DLD1 (cell line): ENCODE data around the gene PINLYP.
"Not testable (repeated sequence)": the region's sequence is repeated elsewhere in the genome, so short reads cannot be mapped to it uniquely, and the experiment has no call there.

Experiments used
- in situ Hi-C: cut with HindIII; loops from 2 replicates; pipeline ENCODE4 v1.10.0; 2017; ENCODE audit warnings: low sequenced_read_pairs

The PINLYP gene

DNA sequence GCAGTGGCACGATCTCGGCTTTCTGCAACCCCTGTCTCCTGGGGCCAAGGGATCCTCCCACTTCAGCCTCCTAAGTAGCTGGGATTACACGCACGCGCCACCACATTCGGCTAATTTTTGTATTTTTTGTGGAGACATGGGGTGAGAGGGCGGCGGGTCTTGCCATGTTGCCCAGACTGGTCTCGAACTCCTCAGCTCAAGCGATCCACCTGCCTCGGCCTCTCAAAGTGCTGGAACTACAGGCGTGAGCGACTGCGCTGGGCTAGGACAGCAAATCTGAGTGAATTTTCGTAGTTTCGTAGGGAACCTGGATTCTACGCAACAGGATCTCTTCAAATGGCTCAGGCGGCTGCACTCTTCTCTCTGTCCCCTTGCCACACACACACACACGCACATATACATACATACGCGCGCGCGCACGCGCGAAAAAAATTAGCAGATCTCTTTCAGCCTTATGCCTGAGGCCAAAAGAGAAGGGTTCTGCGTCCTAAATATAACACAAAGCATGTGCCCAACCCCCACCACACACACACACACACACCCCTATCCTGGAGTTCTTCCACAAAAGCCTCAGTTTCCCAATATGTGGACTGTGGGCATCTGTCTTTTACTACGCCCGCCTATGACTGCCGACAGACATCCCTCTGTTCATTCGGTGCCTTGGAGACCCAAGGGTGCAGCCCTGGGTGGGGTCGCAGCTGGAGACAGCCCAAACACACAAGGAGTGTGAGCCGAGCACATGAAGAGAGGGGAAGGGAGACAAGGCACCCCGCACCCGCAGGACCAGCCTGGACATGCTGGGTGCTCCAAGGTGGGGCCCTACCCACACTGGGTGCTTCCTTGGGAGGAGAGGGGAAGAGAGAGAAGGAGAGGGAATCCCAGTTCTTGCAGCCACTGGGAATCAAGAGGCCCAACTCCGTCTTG, 616 bp downstream of the PINLYP start:
- in situ Hi-C loops, result no loop called here

DNA sequence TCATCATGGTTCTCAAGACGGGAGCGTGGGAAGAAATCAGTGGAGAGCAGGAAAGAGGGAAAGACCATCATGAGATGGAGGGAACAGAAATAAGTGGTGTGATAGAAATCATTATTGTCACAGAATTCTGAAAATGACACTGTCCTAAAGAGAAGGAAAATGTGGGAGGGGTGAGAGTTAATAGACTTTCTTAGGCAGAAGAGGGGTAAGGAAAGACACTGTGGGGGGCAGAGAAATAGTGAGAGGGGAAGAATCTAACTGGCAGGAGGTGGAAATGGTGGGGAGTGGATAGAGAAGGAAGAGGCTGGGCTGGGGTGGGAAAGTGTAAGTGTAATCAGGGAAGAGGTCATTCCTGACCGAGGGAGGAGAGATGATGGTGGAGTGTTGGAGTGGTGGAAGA, 3.2 kb downstream of the PINLYP start:
- in situ Hi-C loops, result no loop called here

DNA sequence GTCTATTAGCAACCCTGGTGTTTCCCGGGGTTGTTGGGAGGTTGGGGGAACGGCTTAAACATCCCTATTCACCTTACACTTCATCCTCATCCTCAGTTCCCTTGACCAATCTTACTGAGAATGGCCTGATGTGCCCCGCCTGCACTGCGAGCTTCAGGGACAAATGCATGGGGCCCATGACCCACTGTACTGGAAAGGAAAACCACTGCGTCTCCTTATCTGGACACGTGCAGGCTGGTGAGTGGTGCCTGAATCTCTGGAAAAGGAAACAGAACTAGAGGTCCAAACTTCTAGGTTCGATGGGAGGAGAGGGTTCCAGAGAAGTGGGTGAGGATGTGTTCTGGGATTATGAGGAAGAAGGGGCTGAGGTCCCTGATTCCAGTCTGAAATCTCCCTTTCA, 5.9 kb downstream of the PINLYP start:
- in situ Hi-C loops, result no loop called here

DNA sequence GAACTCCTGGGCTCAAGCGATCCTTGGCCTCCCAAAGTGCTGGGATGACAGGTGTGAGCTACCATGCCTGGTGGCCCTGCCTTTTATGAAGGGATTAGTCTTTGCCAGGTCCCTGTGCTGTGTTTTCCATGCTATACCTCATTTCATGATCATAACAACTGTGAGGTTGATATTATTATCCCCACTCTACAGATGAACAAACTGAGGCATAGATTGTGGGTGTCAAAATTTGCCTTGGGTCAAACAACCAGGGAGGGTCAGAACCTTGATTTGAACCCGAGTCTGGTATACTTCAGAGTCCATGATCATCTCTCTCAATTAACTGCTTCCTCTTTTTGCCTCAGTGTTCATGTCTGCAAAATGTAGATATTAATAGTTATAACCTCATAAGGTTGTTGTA, 6.9 kb downstream of the PINLYP start:
- in situ Hi-C loops, result no loop called here

DNA sequence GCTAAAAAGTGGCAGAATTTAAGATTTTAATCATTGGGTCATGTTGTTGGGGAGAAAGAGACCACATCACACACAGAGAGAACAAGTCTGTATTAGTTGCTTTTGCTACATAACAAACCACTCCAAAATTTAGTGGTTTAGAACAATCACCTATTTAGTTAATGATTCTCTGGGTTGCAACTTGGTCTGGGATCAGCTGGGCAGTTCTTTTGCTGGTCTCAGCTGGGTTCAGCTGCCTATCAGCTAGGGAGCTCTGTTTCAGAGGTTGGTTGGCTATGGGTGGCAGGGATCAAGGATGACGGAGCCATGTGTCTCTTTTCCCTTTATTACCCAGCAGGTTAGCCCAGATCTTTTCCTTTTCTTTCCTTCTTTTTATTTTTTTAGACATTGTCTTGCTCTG, 8.9 kb downstream of the PINLYP start:
- in situ Hi-C loops, result no loop called here

DNA sequence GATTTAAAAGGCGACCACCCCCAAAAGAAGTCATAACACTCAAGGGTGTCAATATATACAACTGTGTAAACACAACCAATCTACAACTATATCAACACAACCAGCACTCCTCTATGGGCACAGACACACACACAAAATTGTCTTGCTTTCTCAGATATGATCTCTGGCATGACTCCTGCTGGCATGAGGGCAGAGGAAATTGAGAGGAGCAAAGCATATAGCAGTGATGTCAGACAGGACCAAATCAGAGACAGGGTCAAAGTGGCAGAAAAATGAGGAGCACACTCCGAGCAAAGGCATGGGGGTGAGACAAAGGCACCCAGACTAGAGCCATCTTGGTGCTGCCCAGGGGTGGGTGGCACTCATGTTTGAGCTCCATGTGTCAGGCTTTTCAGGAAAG, 10.7 kb downstream of the PINLYP start:
- in situ Hi-C loops, result no loop called here

DNA sequence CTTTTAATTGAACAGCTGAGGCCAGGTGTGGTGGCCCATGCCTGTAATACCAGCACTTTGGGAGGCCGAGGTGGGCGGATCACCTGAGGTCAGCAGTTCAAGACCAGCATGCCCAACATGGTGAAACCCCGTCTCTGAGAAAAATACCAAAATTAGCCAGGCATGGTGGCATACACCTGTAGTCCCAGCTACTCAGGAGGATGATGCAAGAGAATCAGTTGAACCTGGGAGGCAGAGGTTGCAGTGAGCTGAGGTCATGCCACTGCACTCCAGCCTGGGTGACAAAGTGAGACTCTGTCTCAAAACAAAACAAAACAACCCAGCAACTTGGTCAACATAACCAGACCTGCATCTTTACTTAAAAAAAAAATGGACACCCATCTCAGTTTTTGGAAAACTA, 11.4 kb downstream of the PINLYP start:
- in situ Hi-C loops, result not testable (repeated sequence)

DNA sequence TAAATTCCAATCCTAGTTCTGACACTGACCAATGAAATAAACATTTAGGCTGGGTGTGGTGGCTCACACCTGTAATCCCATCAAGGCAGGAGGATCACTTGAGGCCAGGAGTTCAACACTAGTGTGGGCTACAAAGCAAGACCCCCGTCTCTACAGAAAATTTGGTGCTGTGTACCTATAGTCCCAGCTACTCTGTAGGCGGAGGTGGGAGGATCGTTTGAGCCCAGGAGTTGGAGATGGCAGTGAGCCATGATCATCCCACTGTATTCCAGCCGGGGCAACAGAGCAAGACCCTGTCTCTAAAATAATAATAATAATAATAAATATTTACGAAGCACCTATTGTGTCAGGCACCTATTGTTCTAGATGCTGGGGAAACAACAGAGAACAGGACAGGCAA, 13.7 kb downstream of the PINLYP start:
- in situ Hi-C loops, result no loop called here

DNA sequence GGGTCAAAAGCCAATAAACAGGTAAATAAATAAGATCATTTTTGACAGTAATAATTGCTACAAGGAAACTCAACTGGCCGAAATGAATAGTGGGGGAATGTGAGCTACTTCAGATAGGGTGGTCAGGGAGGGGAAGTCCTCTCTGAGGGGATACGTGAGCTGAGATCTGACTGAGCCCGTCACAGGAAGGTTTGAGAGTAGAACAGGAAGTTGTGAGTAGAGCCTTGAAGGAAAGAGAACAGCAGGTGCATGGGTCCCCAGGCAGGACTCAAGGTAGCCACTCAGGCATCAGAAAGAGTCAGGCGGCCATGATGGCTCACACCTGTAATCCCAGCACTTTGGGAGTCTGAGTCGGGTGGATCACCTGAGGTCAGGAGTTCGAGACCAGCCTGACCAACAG, 14.1 kb downstream of the PINLYP start:
- in situ Hi-C loops, result no loop called here

DNA sequence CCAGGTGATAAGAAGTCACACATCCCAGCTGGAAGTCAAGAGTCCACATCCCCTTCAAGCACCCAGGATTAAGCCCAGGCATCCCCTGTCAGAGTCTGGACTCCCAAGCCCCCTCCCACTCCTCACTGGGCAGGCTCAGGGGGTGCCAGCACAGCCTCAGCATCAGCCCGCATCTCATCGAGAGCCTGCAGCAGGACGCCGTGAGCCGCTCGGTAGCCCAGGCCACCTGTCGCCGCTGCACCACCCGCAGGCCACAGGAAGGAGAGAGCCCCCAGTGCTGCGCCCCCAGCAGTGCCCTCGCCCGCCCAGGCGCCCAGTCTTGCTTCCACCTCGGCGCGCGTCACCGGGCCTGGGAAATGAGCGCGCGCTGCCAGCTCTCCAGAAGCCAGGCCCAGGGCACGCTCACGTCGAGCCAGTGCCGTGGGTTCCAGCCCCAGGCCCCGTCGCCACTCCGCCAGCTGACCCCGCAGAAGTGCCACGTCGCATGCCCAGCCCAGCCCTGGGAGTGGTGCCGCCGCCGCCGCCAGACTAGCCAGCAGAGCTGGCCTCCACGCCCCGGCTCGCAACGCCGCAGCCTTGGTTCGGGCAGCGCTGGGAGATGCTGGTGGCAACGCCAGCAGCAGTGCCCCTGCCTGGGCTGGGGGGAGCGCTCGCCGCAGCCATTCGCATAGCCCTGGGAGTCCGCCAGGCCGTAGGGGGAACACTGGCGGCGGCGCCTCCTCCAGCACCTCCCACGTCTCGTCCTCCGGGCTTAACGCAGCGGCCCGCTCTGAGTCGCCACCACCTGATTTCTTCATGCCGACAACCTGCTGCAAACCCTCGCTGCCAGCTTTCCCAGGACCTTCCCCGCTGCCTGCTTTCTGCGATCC, 16.5 kb downstream of the PINLYP start:
- in situ Hi-C loops, result no loop called here

DNA sequence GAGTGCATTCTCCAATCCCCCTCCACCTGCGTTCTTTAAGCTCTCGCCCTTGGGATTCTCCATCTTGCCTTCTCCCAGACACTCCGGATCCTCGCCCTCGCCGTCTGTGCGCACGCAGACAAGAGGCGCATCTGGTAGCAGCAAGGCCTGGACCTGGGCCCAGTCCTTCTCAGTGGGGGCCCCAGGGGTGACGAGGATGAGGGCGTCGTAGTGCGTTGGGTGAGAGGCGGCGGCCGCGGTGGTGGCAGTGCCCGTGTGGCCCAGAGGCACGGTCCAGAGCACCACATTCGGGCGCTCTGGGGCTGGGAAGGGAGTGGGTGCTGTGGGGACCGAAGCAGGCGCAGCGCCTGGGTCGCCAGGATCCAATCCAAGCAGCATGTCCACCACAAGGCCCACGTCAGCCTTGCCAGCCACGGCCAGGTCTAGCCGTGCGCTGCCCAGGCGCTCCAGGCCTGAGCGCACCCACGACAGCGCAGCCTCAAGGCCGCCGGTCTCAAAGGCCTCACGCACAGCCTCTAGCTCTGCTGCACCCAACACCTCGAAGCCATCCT, 17.3 kb downstream of the PINLYP start:
- in situ Hi-C loops, result no loop called here

DNA sequence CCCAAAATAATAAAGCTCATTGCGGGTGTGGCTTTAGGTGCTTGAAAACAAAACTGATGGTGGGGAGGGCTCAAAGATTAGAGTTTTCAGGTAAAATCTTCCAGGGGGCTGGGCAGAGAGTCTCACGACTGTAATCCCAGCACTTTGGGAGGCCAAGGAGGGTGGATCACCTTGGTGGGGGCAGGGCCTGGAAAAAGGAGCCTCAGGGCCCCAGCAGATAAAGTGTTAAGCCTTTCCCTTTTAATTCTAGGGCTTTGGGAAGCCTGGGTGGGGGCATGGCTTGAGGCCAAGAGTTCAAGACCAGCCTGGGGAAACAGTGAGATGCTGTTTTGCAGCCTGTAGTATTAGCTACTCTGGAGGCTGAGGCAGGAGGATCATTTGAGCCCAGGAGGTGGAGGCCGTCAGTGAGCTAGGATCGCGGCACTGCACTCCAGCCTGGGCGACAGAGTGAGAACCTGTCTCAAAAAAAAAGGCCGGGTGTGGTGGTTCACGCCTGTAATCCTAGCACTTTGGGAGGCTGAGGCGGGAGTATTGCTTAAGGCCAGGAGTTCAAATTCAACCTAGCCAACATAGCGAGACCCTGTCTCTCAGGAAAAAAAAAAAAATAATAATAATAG, 18.6 kb downstream of the PINLYP start:
- in situ Hi-C loops, result no loop called here

DNA sequence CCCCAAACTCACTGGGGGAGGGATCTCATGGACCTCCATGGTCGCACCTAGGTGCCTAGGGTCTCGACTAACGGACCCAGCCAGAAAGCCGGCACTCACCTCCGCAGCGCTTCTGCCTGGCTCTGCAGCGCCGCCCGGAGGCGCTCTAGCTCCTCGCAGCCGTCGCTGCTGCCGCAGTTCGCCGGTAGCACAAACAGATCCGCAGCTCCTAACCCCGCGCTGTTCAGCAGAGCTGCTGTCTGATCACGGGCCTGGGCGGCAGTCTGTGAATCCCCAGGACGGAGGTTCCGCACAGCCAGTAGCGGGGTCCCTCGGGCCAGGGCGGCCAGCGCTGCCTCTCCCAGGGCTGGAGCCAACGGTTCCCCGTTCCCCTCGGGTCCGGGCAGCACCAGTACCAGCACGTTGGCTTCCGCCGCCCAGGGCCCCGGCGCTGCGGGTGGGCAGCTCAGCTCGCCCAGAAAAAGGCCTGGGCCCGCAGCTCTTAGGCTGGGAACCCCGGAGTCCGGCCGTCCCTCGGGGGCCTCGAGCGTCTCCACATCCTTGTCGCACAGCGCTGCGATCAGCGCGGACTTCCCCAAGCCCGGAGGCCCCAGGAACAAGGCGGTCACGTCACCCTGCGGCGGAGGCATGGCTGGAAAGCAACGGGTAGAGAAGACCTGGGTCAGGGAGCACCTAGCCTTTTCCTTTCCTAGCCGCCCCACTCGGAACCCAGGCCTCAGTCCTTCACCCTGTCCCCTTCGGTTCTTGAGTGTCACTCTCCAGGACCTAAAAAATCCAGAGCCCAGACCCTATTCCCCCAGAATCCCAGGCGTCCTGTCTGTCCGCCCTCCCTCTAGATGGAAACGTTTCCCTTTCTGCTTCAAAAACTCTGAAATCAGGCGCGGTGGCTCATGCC, 19.4 kb downstream of the PINLYP start:
- in situ Hi-C loops, result no loop called here

DNA sequence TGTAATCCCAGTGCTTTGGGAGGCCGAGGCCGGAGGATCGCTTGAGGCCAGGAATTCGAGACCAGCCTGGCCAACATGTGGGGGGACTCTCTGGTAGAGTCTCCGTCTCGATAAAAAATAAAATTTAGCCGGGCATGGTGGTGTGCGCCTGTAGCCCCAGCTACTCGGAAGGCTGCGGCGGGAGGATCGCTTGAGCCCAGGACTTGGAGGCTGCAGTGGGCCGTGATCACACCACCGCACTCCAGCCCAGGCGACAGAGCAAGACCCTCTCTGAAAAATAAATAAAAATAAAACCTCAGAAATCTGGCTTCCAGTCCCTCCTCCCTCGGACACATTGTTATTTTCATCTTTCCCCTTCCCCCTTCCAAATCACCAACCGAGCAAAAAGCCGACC, 20.0 kb downstream of the PINLYP start:
- in situ Hi-C loops, result no loop called here

DNA sequence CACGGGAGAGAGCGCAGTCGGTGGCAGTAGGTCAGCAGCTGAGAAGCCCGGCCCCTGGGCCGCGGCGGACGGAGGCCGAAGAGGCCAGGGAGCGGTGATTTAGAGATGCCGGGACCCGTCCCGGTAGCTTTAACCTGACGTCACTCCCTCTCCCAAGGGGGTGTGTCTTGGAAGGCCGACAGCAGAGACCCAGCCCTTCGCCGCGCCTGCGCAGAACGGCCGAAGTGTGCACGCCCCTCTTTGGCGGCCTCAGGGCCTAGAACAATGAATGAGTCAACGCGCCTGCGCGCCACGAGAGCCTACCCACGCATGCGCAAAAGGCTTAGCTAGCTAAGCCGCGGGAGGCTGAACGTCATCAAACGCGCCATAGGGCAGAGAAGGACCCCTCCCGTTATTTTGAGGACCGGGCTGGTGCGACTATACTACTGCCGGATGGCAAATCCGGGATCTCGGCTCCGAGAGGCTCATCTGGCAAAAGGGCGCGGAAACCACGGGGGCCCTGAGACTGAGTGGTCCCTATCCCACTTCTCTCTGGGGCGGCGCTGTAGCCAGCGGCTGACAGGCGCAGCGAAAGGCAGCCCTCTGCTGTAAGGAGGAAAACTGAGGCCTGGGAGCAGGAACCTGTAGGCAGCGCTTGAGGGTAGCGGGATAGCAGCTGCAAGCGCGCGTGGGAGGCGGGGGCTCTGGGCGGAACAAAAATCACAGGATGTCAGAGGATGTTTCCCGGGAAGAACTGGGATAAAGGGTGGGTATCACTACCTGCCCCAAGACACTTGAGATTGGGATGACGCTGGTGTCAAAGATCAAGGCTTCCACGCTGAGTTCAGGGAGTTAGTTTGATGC, 20.6 kb downstream of the PINLYP start, which contains the start of the genes IRGQ and ZNF576:
Gene IRGQ (minus strand): TSS at position 136 of the 843 bp plus-strand sequence. CDS start 796 bp downstream, outside the sequence.
Gene ZNF576 (plus strand): TSS at position 597 of the 843 bp plus-strand sequence. CDS start 514 bp downstream, outside the sequence.
- in situ Hi-C loops, result no loop called here

DNA sequence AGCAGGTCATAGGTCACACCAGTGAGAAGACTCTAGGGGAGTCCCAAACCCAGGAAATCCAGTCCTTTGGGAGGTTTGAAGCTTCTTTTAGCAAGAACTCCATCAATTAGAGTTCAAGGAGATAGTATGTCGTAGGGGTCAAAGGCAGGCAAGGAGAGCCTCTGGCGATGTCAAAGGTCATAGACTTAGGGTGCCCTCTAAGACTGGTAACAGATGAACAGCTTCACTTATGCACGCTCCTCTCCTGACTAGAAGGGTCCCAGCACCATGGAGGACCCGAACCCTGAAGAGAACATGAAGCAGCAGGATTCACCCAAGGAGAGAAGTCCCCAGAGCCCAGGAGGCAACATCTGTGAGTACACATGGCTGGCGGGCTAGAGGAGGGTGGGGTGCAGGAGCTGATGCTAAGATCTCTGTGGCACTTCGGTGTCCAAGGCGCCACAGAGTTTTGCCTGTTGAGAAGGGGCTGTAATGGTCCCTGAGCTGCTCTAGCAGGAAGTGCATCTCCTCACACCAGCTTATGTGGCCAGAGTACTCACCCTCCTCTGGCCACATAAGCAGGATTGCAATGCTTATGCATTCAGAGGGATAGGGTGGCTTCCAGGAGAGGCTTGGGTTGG, 21.4 kb downstream of the PINLYP start:
- in situ Hi-C loops, result no loop called here

DNA sequence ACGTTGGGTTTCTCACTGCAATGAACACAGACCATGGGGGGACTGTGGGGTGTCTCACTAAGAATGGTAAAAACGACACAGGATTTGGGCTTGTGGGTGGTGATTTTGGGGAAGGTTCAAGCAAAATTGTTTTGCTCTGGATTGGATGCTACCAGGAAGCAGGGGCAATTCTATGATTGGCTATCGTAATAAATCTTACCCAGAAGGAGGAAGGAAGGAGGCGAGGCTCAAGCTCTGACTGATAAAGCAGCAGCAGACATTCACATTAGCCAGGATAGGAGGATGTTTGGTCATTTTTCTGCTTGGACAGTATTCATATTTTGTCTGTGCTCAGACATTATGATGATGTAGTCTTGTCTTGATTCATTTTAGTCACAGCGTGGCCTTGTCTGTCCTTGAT, 22.3 kb downstream of the PINLYP start:
- in situ Hi-C loops, result no loop called here

DNA sequence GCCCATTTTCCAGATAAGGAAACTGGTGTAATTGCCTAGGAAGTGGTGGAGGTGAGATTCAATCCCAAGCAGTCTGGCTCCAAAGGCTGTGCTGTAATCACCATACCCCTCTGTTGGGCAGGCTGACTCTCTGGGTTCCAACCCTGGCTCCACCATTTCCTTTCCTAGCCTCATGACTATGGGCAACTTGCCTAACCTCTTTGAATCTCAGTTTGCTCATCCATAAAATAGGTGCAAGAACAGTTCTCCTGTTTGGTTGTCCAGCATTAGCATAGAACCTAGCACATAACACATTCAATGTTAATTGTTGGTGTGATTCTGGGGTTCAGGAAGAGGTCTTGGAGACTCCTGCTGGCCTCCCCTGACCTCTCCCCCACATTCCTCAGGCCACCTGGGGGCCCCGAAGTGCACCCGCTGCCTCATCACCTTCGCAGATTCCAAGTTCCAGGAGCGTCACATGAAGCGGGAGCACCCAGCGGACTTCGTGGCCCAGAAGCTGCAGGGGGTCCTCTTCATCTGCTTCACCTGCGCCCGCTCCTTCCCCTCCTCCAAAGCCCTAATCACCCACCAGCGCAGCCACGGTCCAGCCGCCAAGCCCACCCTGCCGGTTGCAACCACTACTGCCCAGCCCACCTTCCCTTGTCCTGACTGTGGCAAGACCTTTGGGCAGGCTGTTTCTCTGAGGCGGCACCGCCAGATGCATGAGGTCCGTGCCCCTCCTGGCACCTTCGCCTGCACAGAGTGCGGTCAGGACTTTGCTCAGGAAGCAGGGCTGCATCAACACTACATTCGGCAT, 23.0 kb downstream of the PINLYP start:
- in situ Hi-C loops, result no loop called here
